Pancreas (tissue), 10 donors: ENCODE measurements around the gene DCST1. TPM values are rescaled to one million over a fixed set of nuclear protein-coding genes. Genes with fewer than 3 reads are reported as not detected.
A peak's percentile ranks its signal among the peaks of the same experiment; 100 is the strongest.

Experiments
- ATAC-seq, 4 donors: fragments of 200-7000 bp; cut with Tn5 transposase; one replicate each; pipeline versions ENCODE4 v1.8.0 to v1.9.1; 2020; ENCODE audit warnings: mild to moderate bottlenecking in 4 of 4, moderate library complexity in 4 of 4
- DNase-seq, 6 donors: peaks; one replicate each; pipeline ENCODE4 v3.0.0-alpha.2; 2020
- FAIRE-seq: peaks from 2 replicates; lab custom pipeline; 2012; peaks lifted over from hg19 to GRCh38; lab: Jason Lieb, UNC
- H3K27ac ChIP-seq, 4 donors: fragments of 200-600 bp; sonication (generic); 1 replicate in 3 of 4; 2 replicates in 1 of 4; pipeline versions ENCODE4 v1.5.0 to v1.8.0; 2020
- H3K27me3 ChIP-seq, 4 donors: fragments of 200-600 bp; one replicate each; pipeline ENCODE4 v1.8.0; 2021
- H3K36me3 ChIP-seq, 3 donors: fragments of 200-600 bp; sonication (generic) in 1 of 3; one replicate each; pipeline versions ENCODE4 v1.5.0 to v1.8.0; 2020 to 2021
- H3K4me1 ChIP-seq, 3 donors: fragments of 200-600 bp; one replicate each; pipeline ENCODE4 v1.8.0; 2021
- H3K4me3 ChIP-seq, 4 donors: fragments of 200-600 bp; sonication (generic) in 2 of 4; one replicate each; pipeline versions ENCODE4 v1.5.0 to v1.8.0; 2020 to 2021
- H3K9me3 ChIP-seq, 4 donors: fragments of 200-600 bp; one replicate each; pipeline ENCODE4 v1.8.0; 2021
- CTCF ChIP-seq, 4 donors: fragments of 200-600 bp; sonication (generic) in 3 of 4; IDR thresholded peaks; one replicate each; pipeline versions ENCODE4 v1.5.0 to v1.8.0; 2021; ENCODE audit warnings: antibody characterized with exemption in 4 of 4
- WGBS, 2 donors: extraction: QIAGEN DNeasy Blood & Tissue Kit; methylation state at CpG; one replicate each; pipeline ENCODE4 v1.1.7; 2013; 5-methylcytosine and 5-hydroxymethylcytosine counted together
- intact Hi-C, 3 donors: fragments of 100-400 bp; cut with DNase I; formaldehyde crosslinking; loops; one replicate each; pipeline versions ENCODE4 v1.11.1 to v1.14.2; 2022
- polyA plus RNA-seq, 2 donors: library from polyadenylated mRNA; stranded (reverse); fragments of 200-250 nt; gene quantifications; one replicate each; pipeline ENCODE4 v1.2.3, GENCODE V29; 2013
- total RNA-seq, 6 donors: library from RNA; stranded (reverse); fragmentation: NEBNext Ultra II Directional in 4 of 6; extraction: Animal tissue kit (Norgen Biotek cat#: 25700) in 4 of 6; gene quantifications; one replicate each; pipeline versions ENCODE4 v1.2.1 to v1.2.4, GENCODE V29; 2021 to 2023
- donor health status: healthy with polysubstance abuse.
- donor health status: DM: no; HTN: no; CAD: no; lungs with moderate emphysema.
- donor health status: DM: no; HTN: no; CAD: no.
- donor health status: control.
- donor health status: control.
- donor health status: Bipolar disorder and iron deficiency.
- donor health status: DM: yes; HTN: yes; CAD: no.
- donor health status: DM: no; HTN: no; CAD: no.
- donor health status: DM: no; HTN: no; CAD: no.
- donor health status: DM: yes; HTN: yes; CAD: no.

The DCST1 gene
- total and polyA plus RNA-seq, 8 donors: 0.14 TPM; not detected in 7

DNA sequence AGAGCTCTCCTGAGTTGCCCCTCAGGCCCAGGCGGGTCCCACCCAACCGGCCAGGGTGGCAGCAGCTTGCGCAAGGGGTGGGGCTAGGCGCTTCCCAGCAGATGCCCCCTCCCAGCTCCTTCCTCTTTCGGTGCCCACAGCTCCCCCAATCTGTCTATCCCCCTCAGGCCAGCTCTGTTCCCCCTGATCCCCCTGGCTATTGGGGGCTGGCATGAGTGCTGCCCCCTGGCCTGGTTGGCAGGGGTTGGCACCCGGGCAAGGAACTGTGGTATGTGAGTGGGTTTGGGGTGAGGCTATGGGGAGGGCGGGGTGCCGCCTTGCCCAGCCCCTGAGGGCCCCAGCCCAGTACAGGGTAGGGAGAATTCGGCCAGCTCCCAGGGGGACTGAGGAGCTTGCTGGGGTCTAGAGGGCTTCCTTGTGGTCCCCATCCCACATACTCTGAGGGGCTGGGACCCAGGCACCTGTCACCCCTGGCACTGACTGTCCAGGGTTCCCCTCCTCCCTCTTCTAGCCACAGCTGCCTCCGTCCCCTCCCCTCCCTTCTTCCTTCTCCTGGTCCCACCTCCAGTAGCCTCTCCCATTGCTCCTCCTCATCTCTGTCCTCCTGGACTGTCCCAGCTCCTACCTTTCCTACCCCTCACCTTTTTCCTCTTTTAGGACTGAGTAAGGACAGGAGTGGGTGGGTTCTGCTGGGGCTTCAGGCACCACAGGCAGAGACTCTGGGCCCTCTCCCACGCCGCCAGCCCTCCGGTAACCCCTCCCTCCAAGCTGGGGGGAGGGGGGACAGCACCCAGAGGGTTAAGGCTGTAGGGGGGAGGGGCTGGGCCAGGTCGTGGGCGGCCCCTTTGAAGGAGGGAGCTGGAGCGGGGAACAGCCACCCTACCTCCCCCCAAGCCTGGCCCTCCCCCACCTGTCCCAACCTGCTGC is 25.3 kb upstream of the DCST1 start:
- ATAC-seq: no peak
- H3K27ac ChIP-seq: peak overlapping the region; percentile 22 to 51 (median 43)
- no peaks in the 10 kb centered on the region for H3K27me3 ChIP-seq
- WGBS, 2 donors: 53 to 59% methylated on average over 16 of the region's 16 CpGs
- no peak for TF ChIP-seq CTCF (IDR thresholded peaks at IDR 0.05)
- H3K4me1 ChIP-seq: peaks cover 32 to 58% (median 34%) of the 10 kb centered on the region in 3 donors
- no peaks in the 10 kb centered on the region for H3K36me3 ChIP-seq
- no peaks in the 10 kb centered on the region for H3K9me3 ChIP-seq
- no peak for FAIRE-seq
- DNase-seq: peak in 1 of 6 donors; percentile 54
- peak overlapping the region in 2 of 4 donors; percentile 13 to 23 for H3K4me3 ChIP-seq
- intact Hi-C loops: no loop called here

- Histone ChIP-seq H3K27me3 (no peaks in the 10 kb centered on the region), H3K4me3 (peak overlapping the region in 1 of 4 donors; percentile 23), H3K27ac (peak overlapping the region in 2 of 4 donors; percentile 22 to 51), H3K4me1 (peaks cover 32 to 58% (median 34%) of the 10 kb centered on the region in 3 donors), H3K36me3 (peaks cover 0 to 2% (median 0%) of the 10 kb centered on the region in 3 donors), H3K9me3 (no peaks in the 10 kb centered on the region)
- DNase-seq: no peak
- TF ChIP-seq CTCF (IDR thresholded peaks at IDR 0.05): no peak
- 88 to 91% methylated on average over 11 to 12 of the region's 12 CpGs for WGBS, 2 donors
- no peak for ATAC-seq
- intact Hi-C loops: no loop called here
- FAIRE-seq: no peak
These were observed 24.4 kb upstream of the DCST1 start for GRCh38 chr1:155009221-155009711.

GRCh38 chr1:155009742-155010141 is 23.9 kb upstream of the DCST1 start:
- DNase-seq: no peak
- no peak for FAIRE-seq
- no peak overlapping the region for H3K27ac ChIP-seq
- peaks cover 32 to 54% (median 34%) of the 10 kb centered on the region in 3 donors for H3K4me1 ChIP-seq
- no peak for ATAC-seq
- peak overlapping the region in 1 of 4 donors; percentile 23 for H3K4me3 ChIP-seq
- no peak for TF ChIP-seq CTCF (IDR thresholded peaks at IDR 0.05)
- 90 to 97% methylated on average over 5 of the region's 5 CpGs for WGBS, 2 donors
- H3K27me3 ChIP-seq: no peaks in the 10 kb centered on the region
- peaks cover 0 to 7% (median under 1%) of the 10 kb centered on the region in 3 donors for H3K36me3 ChIP-seq
- H3K9me3 ChIP-seq: no peaks in the 10 kb centered on the region
- intact Hi-C loops: loop anchor here in 2 of 3 donors (10.0 kb wide), 1 partner anchor 45 kb away; the partner anchor contains the start of gene PYGO2 (in 2 of the 2)

DNA sequence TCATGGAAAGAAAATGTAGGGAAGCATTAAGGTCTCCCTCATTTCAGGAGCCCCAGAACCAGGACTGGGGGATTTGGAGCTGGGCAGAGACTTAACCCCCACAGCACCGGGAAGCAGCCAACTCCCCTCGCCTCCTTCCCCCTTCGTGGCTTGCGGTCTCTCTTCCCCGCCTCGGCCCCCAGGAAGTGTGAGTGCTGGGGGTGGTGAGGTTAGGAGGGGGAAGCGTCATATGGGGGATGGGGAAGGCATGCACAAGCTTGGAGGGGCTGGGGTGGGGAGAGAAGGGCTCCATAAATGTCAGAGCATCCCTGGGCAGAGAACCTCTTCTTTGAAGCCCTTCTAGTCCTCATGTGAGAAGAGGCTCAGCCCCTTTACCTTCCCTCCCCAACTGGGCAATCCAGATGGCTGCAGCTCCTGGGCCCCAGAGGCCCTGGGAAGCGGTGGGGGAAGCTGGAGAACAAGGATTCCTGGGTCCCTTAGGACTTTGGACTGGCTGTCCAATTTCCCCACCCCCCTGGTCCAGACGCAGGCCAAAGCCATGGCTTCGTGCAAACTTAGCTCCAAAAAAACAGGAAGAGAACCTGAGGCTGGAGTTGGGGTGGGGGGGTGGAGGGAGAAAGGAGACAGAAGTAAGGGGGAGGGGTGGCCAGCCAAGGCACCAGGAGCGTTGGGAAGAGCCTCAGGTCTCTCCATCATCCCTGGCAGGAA is 23.3 kb upstream of the DCST1 start:
- no peak for FAIRE-seq
- peaks cover 32 to 48% (median 34%) of the 10 kb centered on the region in 3 donors for H3K4me1 ChIP-seq
- peak overlapping the region in 1 of 4 donors; percentile 30 for H3K27ac ChIP-seq
- H3K4me3 ChIP-seq: peak overlapping the region in 1 of 4 donors; percentile 5
- peaks cover 0 to 13% (median 7%) of the 10 kb centered on the region in 3 donors for H3K36me3 ChIP-seq
- H3K9me3 ChIP-seq: no peaks in the 10 kb centered on the region
- DNase-seq: no peak
- no peak for ATAC-seq
- H3K27me3 ChIP-seq: no peaks in the 10 kb centered on the region
- whole genome bisulfite sequencing, 2 donors: 52 to 61% methylated on average over 11 of the region's 11 CpGs
- no peak for TF ChIP-seq CTCF (IDR thresholded peaks at IDR 0.05)
- intact Hi-C loops: loop anchor here in 2 of 3 donors (10.0 kb wide), 1 partner anchor 46 kb away; the partner anchor contains the start of gene PYGO2 (in 2 of the 2)
